Common myeloid progenitor, CD34-positive (primary cell): ENCODE data around the gene OPCML. TPM values are rescaled to one million over a fixed set of nuclear protein-coding genes. Genes with fewer than 3 reads are reported as not detected.

Experiments
- CTCF ChIA-PET: fragments of 350-600 bp; sonication (Branson Sonifier 250); formaldehyde crosslinking; loops from one replicate; lab custom pipeline; 2021; ENCODE audit warnings: antibody characterized with exemption; lab: Charles Lee
- POLR2A ChIA-PET: fragments of 350-600 bp; sonication (Branson Sonifier 250); formaldehyde crosslinking; loops from one replicate; lab custom pipeline; 2021; ENCODE audit warnings: antibody characterized with exemption; lab: Charles Lee
- DNase-seq, 3 donors: peaks; one replicate each; pipeline versions ENCODE4 v3.0.0 to v3.0.0-alpha.2; 2013
- H3K27ac ChIP-seq, 2 experiments: 1 replicate in 1 of 2; 2 replicates in 1 of 2; pipeline ENCODE4 v1.7.0; 2013; ENCODE audit warnings: inconsistent platforms in 2 of 2, low read length in 2 of 2, mild to moderate bottlenecking in 2 of 2, low read depth in 1 of 2, moderate library complexity in 1 of 2; ENCODE audit not compliant: severe bottlenecking in 2 of 2, insufficient read depth in 1 of 2, poor library complexity in 1 of 2
- H3K27me3 ChIP-seq, 5 experiments: replicated peaks in 2 of 5; 1 replicate in 3 of 5; 2 replicates in 2 of 5; pipeline versions ENCODE4 v1.6.1 to v1.7.0; 2013; ENCODE audit warnings: low read length in 4 of 5, mild to moderate bottlenecking in 2 of 5, moderate library complexity in 2 of 5, inconsistent platforms in 1 of 5; ENCODE audit not compliant: insufficient read depth in 5 of 5, control insufficient read depth in 4 of 5
- H3K36me3 ChIP-seq, 4 experiments: 1 replicate in 2 of 4; 2 replicates in 2 of 4; pipeline versions ENCODE4 v1.6.1 to v1.7.0; 2013; ENCODE audit warnings: low read length in 3 of 4, control low read depth in 1 of 4, mild to moderate bottlenecking in 1 of 4; ENCODE audit not compliant: control insufficient read depth in 4 of 4, insufficient read depth in 4 of 4
- H3K4me1 ChIP-seq, 4 experiments: 1 replicate in 3 of 4; 2 replicates in 1 of 4; pipeline versions ENCODE4 v1.6.1 to v1.7.1; 2013; ENCODE audit warnings: low read length in 3 of 4, mild to moderate bottlenecking in 3 of 4, control low read depth in 1 of 4, inconsistent platforms in 1 of 4, moderate library complexity in 1 of 4; ENCODE audit not compliant: control insufficient read depth in 4 of 4, insufficient read depth in 4 of 4; ENCODE audit errors: control extremely low read depth in 1 of 4
- H3K4me3 ChIP-seq, 7 experiments: 1 replicate in 4 of 7; 2 replicates in 3 of 7; pipeline versions ENCODE4 v1.5.1 to v1.7.0; 2013; ENCODE audit warnings: mild to moderate bottlenecking in 7 of 7, low read length in 6 of 7, moderate library complexity in 6 of 7, inconsistent platforms in 2 of 7, low read depth in 2 of 7, control low read depth in 1 of 7; ENCODE audit not compliant: insufficient read depth in 4 of 7, control insufficient read depth in 1 of 7; ENCODE audit errors: extremely low read depth in 1 of 7
- H3K9me3 ChIP-seq, 5 experiments: 1 replicate in 4 of 5; 2 replicates in 1 of 5; pipeline versions ENCODE4 v1.6.1 to v1.7.1; 2013; ENCODE audit warnings: low read length in 4 of 5, mild to moderate bottlenecking in 2 of 5, inconsistent platforms in 1 of 5, low read depth in 1 of 5, moderate library complexity in 1 of 5; ENCODE audit not compliant: control insufficient read depth in 4 of 5, insufficient read depth in 2 of 5; ENCODE audit errors: control extremely low read depth in 1 of 5
- WGBS: methylation state at CpG from one replicate; pipeline ENCODE4 v1.1.5; 2013; ENCODE audit not compliant: insufficient coverage; 5-methylcytosine and 5-hydroxymethylcytosine counted together
- polyA plus RNA-seq: library from polyadenylated mRNA; unstranded; fragments of 120-200 nt; gene quantifications from one replicate; pipeline ENCODE4 v1.2.1, GENCODE V29; 2013

The OPCML gene
- not detected for polyA plus RNA-seq

DNA sequence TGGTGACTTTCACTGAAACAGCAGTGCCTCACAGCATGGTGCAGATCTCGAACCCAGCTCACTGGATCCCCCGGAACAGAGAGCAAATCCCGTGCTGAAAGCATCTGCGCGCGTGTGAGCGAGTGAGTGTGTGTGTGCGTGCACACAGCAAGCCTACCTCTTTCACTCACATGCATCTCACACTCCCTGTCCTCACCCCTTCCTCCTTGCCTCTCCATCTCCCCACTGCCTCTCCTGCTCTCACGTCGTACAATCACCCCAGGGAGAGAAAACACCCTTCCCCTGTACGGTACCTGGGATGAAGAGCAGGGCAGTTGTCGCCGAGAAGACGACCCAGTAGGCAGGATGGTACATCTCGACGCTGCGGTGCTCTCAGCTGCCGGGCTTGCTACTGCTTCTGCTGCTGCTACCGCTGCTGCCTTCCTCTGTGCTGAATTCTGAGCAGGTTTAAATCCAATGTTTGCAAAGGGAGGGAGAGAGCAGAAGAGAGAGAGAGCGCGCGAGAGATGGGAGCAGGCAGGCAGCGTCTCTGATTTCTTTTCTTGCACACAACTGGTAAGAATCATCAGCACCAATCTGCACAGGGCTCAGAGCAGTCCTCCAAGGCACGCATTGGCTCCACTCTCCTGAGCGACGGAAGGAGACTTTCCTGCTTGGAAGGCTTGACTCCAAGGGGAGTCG lies at the start of gene OPCML:
Gene OPCML, minus strand, starts transcription at position 531 of the 681 bp plus-strand sequence.
- CTCF ChIA-PET, result no interaction called here
- Histone ChIP-seq H3K9me3 (peaks cover 0 to 1% (median 0%) of the 10 kb centered on the region in 5 experiments), H3K4me1 (no peaks in the 10 kb centered on the region), H3K27me3 (peaks cover 17 to 69% (median 26%) of the 10 kb centered on the region in 5 experiments), H3K4me3 (no peak within 1 kb of the TSS), H3K36me3 (no peaks in the 10 kb centered on the region), H3K27ac (no peak within 1 kb of the TSS)
- WGBS, result 4% methylated on average over 15 of the region's 27 CpGs
- POLR2A ChIA-PET, result no interaction called here
- no peak for DNase-seq

GRCh38 chr11:133581091-133581490 lies 48.8 kb upstream of the OPCML start:
- no peaks in the 10 kb centered on the region for H3K9me3 ChIP-seq
- H3K36me3 ChIP-seq, result no peaks in the 10 kb centered on the region
- H3K4me1 ChIP-seq, result no peaks in the 10 kb centered on the region
- no peak overlapping the region for H3K27ac ChIP-seq
- WGBS, result 90% methylated on average over 6 of the region's 6 CpGs
- H3K4me3 ChIP-seq, result no peak overlapping the region
- POLR2A ChIA-PET, result no interaction called here
- no peaks in the 10 kb centered on the region for H3K27me3 ChIP-seq
- DNase-seq, result no peak
- CTCF ChIA-PET, result no interaction called here

- no peak overlapping the region for H3K4me3 ChIP-seq
- H3K9me3 ChIP-seq, result no peaks in the 10 kb centered on the region
- CTCF ChIA-PET, result no interaction called here
- peaks cover 0 to 1% (median 0%) of the 10 kb centered on the region in 5 experiments for H3K27me3 ChIP-seq
- WGBS, result 84% methylated on average over 31 of the region's 38 CpGs
- H3K36me3 ChIP-seq, result no peaks in the 10 kb centered on the region
- POLR2A ChIA-PET, result no interaction called here
- DNase-seq, result no peak
- no peak overlapping the region for H3K27ac ChIP-seq
- no peaks in the 10 kb centered on the region for H3K4me1 ChIP-seq
Observed at GRCh38 chr11:133579165-133580031, 47.1 kb upstream of the OPCML start.

DNA sequence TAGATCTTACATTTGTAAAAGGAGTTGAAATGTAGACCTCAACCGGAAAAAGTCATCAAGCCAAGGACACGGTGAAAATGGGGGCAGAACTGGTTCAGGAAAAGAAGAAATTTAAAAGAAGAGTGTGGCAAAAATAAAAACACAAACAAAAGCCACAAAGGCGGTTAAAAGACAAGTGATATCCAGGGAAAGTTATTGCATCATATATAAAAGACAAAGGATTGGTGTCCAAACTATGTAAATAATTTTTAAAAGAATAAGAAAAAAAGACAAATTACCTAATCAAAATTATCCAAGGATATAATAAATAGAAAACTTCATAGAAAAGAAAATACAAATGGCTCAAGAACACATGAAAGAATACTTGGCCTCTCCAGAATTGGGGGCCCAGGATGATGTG lies 45.1 kb upstream of the OPCML start:
- Histone ChIP-seq H3K4me1 (no peaks in the 10 kb centered on the region), H3K4me3 (no peak overlapping the region), H3K9me3 (no peaks in the 10 kb centered on the region), H3K27me3 (peaks cover 0 to 1% (median 0%) of the 10 kb centered on the region in 5 experiments), H3K27ac (no peak overlapping the region), H3K36me3 (no peaks in the 10 kb centered on the region)
- ChIA-PET CTCF (no interaction called here), POLR2A (no interaction called here)
- 100% methylated on average over 2 of the region's 3 CpGs for WGBS
- DNase-seq, result no peak

- Histone ChIP-seq H3K4me3 (no peak overlapping the region), H3K27me3 (peaks cover 0 to 1% (median 0%) of the 10 kb centered on the region in 5 experiments), H3K27ac (no peak overlapping the region), H3K9me3 (no peaks in the 10 kb centered on the region), H3K36me3 (no peaks in the 10 kb centered on the region), H3K4me1 (no peaks in the 10 kb centered on the region)
- POLR2A ChIA-PET, result no interaction called here
- CTCF ChIA-PET, result no interaction called here
- no peak for DNase-seq
- 77% methylated on average over 15 of the region's 16 CpGs for WGBS
Observed at GRCh38 chr11:133576351-133576750, 44.0 kb upstream of the OPCML start.

DNA sequence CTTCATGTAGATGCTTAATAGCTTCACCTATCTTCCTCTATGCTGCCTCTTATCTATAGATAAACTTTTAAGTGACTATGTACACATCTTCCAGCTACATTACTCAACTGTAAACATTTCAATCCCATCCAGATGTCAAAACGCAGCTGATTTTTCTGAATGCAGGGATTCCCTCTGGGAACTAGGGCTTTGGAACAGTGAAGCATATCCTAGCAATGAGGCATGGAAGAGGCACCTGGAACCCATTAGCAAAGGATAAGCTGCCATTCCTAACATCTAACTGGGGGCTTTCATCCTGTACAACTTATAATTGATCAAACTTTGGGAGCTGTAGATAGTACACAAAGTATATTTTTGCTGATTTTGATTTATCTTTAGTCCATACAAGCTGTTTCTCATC lies 40.8 kb upstream of the OPCML start:
- DNase-seq, result no peak
- Histone ChIP-seq H3K36me3 (no peaks in the 10 kb centered on the region), H3K27ac (no peak overlapping the region), H3K27me3 (peaks cover 0 to 1% (median 0%) of the 10 kb centered on the region in 5 experiments), H3K9me3 (no peaks in the 10 kb centered on the region), H3K4me1 (no peaks in the 10 kb centered on the region), H3K4me3 (no peak overlapping the region)
- POLR2A ChIA-PET, result no interaction called here
- CTCF ChIA-PET, result no interaction called here
- no CpG with 5 or more reads among the region's 1 CpG for WGBS

DNA sequence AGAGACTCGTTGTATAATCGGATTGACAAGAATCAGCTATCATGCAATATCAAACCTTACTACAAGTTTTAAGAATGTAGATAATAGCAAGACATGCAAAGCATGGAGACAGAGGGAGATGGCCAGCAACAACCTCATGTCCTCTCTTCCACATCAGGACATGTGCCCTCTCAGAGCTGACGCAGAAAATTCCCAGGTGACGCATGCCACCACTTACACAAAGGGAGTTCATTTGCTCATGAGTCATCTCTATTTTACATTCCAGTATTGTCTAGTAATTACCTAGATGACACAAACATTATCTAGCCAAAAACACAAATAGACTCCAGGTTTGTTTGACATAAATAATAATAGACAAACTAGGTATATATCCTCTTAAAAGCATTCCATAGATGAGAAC lies 38.1 kb upstream of the OPCML start:
- peaks cover 0 to 4% (median 0%) of the 10 kb centered on the region in 5 experiments for H3K27me3 ChIP-seq
- no CpG with 5 or more reads among the region's 4 CpGs for WGBS

More for the DNA sequence above, 38.1 kb upstream of the OPCML start:
- no peaks in the 10 kb centered on the region for H3K9me3 ChIP-seq
- POLR2A ChIA-PET, result no interaction called here
- CTCF ChIA-PET, result no interaction called here
- H3K27ac ChIP-seq, result no peak overlapping the region
- no peak overlapping the region for H3K4me3 ChIP-seq
- no peaks in the 10 kb centered on the region for H3K4me1 ChIP-seq
- no peaks in the 10 kb centered on the region for H3K36me3 ChIP-seq
- DNase-seq, result no peak
